HEK293T (cell line): ENCODE results near the gene CCSER1.

Experiments
- CTCF ChIA-PET: fragments of 350-600 bp; formaldehyde crosslinking; extraction: SDS; loops from one replicate; lab custom pipeline; 2021; ENCODE audit warnings: antibody characterized with exemption, inconsistent platforms; lab: Yijun Ruan, JAX
- POLR2A ChIA-PET: fragments of 350-600 bp; formaldehyde crosslinking; extraction: SDS; loops from one replicate; lab custom pipeline; 2020; ENCODE audit warnings: antibody characterized with exemption, inconsistent platforms; lab: Yijun Ruan, JAX
- DNase-seq: peaks from one replicate; pipeline ENCODE4 v3.0.0; 2012; ENCODE audit warnings: mixed read lengths; ENCODE audit errors: extremely low spot score
- ARNT ChIP-seq: fragments of 450-650 bp; IDR thresholded peaks from 2 replicates; pipeline ENCODE4 v1.6.1; 2017; ENCODE audit warnings: mild to moderate bottlenecking
- BHLHE40 ChIP-seq: fragments of 450-650 bp; IDR thresholded peaks from 2 replicates; pipeline ENCODE4 v1.6.1; 2016; ENCODE audit warnings: mild to moderate bottlenecking, moderate library complexity, borderline replicate concordance
- CTBP1 ChIP-seq: fragments of 450-650 bp; IDR thresholded peaks from 2 replicates; pipeline ENCODE4 v1.6.1; 2016; ENCODE audit warnings: borderline replicate concordance
- ELF4 ChIP-seq: fragments of 450-650 bp; IDR thresholded peaks from 2 replicates; pipeline ENCODE4 v1.6.1; 2017; ENCODE audit warnings: antibody characterized with exemption
- FOXA1 ChIP-seq: fragments of 450-650 bp; IDR thresholded peaks from 2 replicates; pipeline ENCODE4 v1.6.1; 2016; ENCODE audit warnings: mild to moderate bottlenecking
- FOXK2 ChIP-seq: fragments of 450-650 bp; IDR thresholded peaks from 2 replicates; pipeline ENCODE4 v1.6.1; 2016; ENCODE audit warnings: mild to moderate bottlenecking
- FOXM1 ChIP-seq: fragments of 450-650 bp; IDR thresholded peaks from 2 replicates; pipeline ENCODE4 v1.6.1; 2017; ENCODE audit warnings: mild to moderate bottlenecking, borderline replicate concordance
- HDGF ChIP-seq: fragments of 450-650 bp; IDR thresholded peaks from 2 replicates; pipeline ENCODE4 v1.6.1; 2017; ENCODE audit warnings: antibody characterized with exemption, borderline replicate concordance
- L3MBTL2 ChIP-seq: fragments of 450-650 bp; conservative IDR thresholded peaks from 2 replicates; pipeline ENCODE4 v1.6.1; 2016; ENCODE audit warnings: mild to moderate bottlenecking
- LEF1 ChIP-seq: fragments of 450-650 bp; IDR thresholded peaks from 2 replicates; pipeline ENCODE4 v1.6.1; 2017; ENCODE audit warnings: mild to moderate bottlenecking, borderline replicate concordance
- NFRKB ChIP-seq: fragments of 450-650 bp; IDR thresholded peaks from 2 replicates; pipeline ENCODE4 v1.6.1; 2016; ENCODE audit warnings: mild to moderate bottlenecking, moderate library complexity
- PKNOX1 ChIP-seq: fragments of 450-650 bp; IDR thresholded peaks from 2 replicates; pipeline ENCODE4 v1.6.1; 2016
- SP1 ChIP-seq: fragments of 450-650 bp; IDR thresholded peaks from 2 replicates; pipeline ENCODE4 v1.6.1; 2017
- SUZ12 ChIP-seq: fragments of 450-650 bp; IDR thresholded peaks from 2 replicates; pipeline ENCODE4 v1.6.1; 2016; ENCODE audit warnings: mild to moderate bottlenecking
- TARDBP ChIP-seq: fragments of 450-650 bp; IDR thresholded peaks from 2 replicates; pipeline ENCODE4 v1.6.1; 2016
- ZNF384 ChIP-seq: fragments of 450-650 bp; IDR thresholded peaks from 2 replicates; pipeline ENCODE4 v1.6.1; 2016

Gene CCSER1

GRCh38 chr4:90840291-90840690 is 713.1 kb downstream of the CCSER1 start:
- DNase-seq, result no peak
- ChIA-PET CTCF (interaction anchor here (0.7 kb wide), 1 partner anchor 286 kb away, joined by 5 read pairs; no protein-coding TSS in a partner anchor), POLR2A (no interaction called here)
- no peak for TF ChIP-seq TARDBP
- no peak for TF ChIP-seq SP1
- no peak for TF ChIP-seq FOXM1
- TF ChIP-seq LEF1, result no peak
- TF ChIP-seq L3MBTL2, result no peak
- no peak for TF ChIP-seq PKNOX1
- TF ChIP-seq ELF4, result no peak
- no peak for TF ChIP-seq ARNT
- no peak for TF ChIP-seq ZNF384
- TF ChIP-seq SUZ12, result no peak
- no peak for TF ChIP-seq CTBP1
- no peak for TF ChIP-seq FOXA1
- no peak for TF ChIP-seq BHLHE40
- no peak for TF ChIP-seq FOXK2
- TF ChIP-seq HDGF, result no peak
- no peak for TF ChIP-seq NFRKB

GRCh38 chr4:90840828-90841227 is 713.6 kb downstream of the CCSER1 start:
- TF ChIP-seq ELF4 (no peak), BHLHE40 (no peak), FOXK2 (no peak), HDGF (no peak), SUZ12 (no peak), FOXA1 (no peak), PKNOX1 (no peak), NFRKB (no peak), L3MBTL2 (no peak), LEF1 (no peak), TARDBP (no peak), ZNF384 (no peak), FOXM1 (no peak), SP1 (no peak), CTBP1 (no peak), ARNT (no peak)
- CTCF ChIA-PET, result interaction anchor here (0.7 kb wide), 1 partner anchor 287 kb away, joined by 5 read pairs; no protein-coding TSS in a partner anchor
- no peak for DNase-seq
- POLR2A ChIA-PET, result no interaction called here

GRCh38 chr4:90841676-90842075 is 714.5 kb downstream of the CCSER1 start:
- TF ChIP-seq ZNF384 (no peak), LEF1 (no peak), FOXK2 (no peak), SUZ12 (no peak), SP1 (no peak), HDGF (no peak), TARDBP (no peak), NFRKB (no peak), PKNOX1 (no peak), ARNT (no peak), FOXM1 (no peak), BHLHE40 (no peak), FOXA1 (no peak), L3MBTL2 (no peak), CTBP1 (no peak)
- no peak for DNase-seq
- POLR2A ChIA-PET, result no interaction called here
- CTCF ChIA-PET, result no interaction called here

GRCh38 chr4:90842960-90843359 is 715.8 kb downstream of the CCSER1 start:
- CTCF ChIA-PET, result no interaction called here
- DNase-seq, result no peak
- POLR2A ChIA-PET, result no interaction called here
- TF ChIP-seq LEF1 (no peak), FOXK2 (no peak), BHLHE40 (no peak), ARNT (no peak), CTBP1 (no peak), TARDBP (no peak), NFRKB (no peak), L3MBTL2 (no peak), PKNOX1 (no peak)

GRCh38 chr4:90844241-90844640 is 717.0 kb downstream of the CCSER1 start:
- POLR2A ChIA-PET, result no interaction called here
- no peak for TF ChIP-seq L3MBTL2
- TF ChIP-seq TARDBP, result no peak
- TF ChIP-seq SP1, result no peak
- no peak for TF ChIP-seq ARNT
- no peak for TF ChIP-seq SUZ12
- no peak for TF ChIP-seq CTBP1
- TF ChIP-seq FOXM1, result no peak
- no peak for TF ChIP-seq PKNOX1
- TF ChIP-seq NFRKB, result no peak
- TF ChIP-seq ZNF384, result no peak
- no peak for TF ChIP-seq BHLHE40
- no peak for TF ChIP-seq HDGF
- no peak for TF ChIP-seq FOXK2
- TF ChIP-seq ELF4, result no peak
- no peak for TF ChIP-seq LEF1
- TF ChIP-seq FOXA1, result no peak
- DNase-seq, result no peak
- CTCF ChIA-PET, result no interaction called here
